ENCODE data around the gene NXPE2.

DNA sequence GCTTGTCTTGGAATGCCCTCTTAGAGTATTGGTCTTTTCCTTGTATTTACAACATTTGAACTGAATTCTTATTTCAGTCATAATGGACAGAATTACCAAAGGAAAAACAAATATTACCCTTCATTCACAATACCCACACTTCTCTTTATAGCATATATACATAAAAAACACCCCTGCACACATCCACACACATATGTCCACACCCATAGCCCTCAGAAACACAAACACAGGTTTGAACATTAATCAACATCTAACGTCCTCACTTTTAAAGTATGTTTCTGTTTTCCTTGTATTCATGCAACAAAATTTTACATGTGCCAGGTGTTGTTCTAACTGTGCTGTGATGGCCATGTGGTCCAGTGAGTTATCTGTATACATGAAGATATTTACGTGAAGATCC lies 11.6 kb upstream of the NXPE2 start:
- TF ChIP-seq, protein P1, sequence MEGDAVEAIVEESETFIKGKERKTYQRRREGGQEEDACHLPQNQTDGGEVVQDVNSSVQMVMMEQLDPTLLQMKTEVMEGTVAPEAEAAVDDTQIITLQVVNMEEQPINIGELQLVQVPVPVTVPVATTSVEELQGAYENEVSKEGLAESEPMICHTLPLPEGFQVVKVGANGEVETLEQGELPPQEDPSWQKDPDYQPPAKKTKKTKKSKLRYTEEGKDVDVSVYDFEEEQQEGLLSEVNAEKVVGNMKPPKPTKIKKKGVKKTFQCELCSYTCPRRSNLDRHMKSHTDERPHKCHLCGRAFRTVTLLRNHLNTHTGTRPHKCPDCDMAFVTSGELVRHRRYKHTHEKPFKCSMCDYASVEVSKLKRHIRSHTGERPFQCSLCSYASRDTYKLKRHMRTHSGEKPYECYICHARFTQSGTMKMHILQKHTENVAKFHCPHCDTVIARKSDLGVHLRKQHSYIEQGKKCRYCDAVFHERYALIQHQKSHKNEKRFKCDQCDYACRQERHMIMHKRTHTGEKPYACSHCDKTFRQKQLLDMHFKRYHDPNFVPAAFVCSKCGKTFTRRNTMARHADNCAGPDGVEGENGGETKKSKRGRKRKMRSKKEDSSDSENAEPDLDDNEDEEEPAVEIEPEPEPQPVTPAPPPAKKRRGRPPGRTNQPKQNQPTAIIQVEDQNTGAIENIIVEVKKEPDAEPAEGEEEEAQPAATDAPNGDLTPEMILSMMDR (conservative IDR thresholded peaks at IDR 0.05; ENCODE audit: low read depth, low read length): no peak
- TF ChIP-seq EZH2 (IDR thresholded peaks at IDR 0.05; ENCODE audit: borderline replicate concordance, low read depth, low read length, poor library complexity, severe bottlenecking): no peak
